ENCODE results near the gene KRT82.

The KRT82 gene

DNA sequence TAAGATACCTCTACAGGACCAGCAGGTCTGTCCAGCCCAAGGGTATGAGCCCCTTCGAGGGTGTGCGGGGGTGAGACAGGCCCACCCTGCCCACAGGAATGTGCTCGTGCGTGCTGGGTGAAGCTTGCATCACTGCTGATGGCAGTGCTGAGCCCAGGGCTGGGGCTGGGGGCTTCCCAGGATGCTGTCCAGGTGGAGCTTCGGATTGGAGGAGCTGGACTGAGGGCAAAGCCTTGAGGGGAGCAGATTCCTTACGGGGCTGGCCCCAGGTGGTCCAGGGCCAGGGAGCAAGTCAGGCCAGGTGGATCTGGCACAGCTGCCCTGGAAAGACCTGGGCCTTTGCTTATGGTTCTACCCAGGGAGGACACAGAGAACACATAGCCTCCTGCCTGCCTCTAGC lies 36.3 kb downstream of the KRT82 start:
- H3K9me3 ChIP-seq (ENCODE audit: control insufficient read depth, low read length): no peaks in the 10 kb centered on the region
- H3K9ac ChIP-seq (ENCODE audit: low read length): no peak overlapping the region

GRCh38 chr12:52369211-52369610 lies 36.9 kb downstream of the KRT82 start:
- Histone ChIP-seq H3K9me3 (ENCODE audit: control insufficient read depth, low read length) (no peaks in the 10 kb centered on the region), H3K9ac (ENCODE audit: low read length) (no peak overlapping the region), H3K4me1 (ENCODE audit: control insufficient read depth, insufficient read depth, low read length) (peaks cover 5% of the 10 kb centered on the region), H3K27me3 (ENCODE audit: control insufficient read depth, insufficient read depth, low read length) (no peaks in the 10 kb centered on the region), H3K36me3 (ENCODE audit: control insufficient read depth, insufficient read depth, low read length) (no peaks in the 10 kb centered on the region), H3K4me3 (ENCODE audit: low read length) (no peak overlapping the region)

More for the DNA sequence above, 36.3 kb downstream of the KRT82 start:
- Histone ChIP-seq H3K4me3 (ENCODE audit: low read length) (no peak overlapping the region), H3K4me1 (ENCODE audit: control insufficient read depth, insufficient read depth, low read length) (peaks cover 5% of the 10 kb centered on the region), H3K36me3 (ENCODE audit: control insufficient read depth, insufficient read depth, low read length) (no peaks in the 10 kb centered on the region), H3K27me3 (ENCODE audit: control insufficient read depth, insufficient read depth, low read length) (no peaks in the 10 kb centered on the region)

DNA sequence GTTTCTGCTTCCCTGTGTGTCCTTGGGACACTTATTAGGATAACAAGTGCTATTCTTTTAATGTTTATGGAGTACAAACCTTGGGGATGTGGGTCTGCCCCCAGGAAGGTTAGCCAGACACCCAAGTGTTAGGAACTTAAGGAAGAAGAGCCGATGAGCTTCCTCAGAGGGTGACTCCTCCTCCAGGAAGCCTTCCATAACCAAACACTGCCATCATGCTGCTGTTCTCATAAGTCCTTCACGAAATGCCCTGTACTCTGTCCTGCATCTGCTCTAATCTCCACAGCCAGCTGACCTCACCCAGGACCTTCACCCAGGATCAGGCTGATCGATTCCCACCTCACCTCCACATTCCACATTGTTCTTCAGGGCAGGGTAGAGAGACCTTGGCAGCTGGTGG lies 37.6 kb downstream of the KRT82 start:
- Histone ChIP-seq H3K9me3 (ENCODE audit: control insufficient read depth, low read length) (no peaks in the 10 kb centered on the region), H3K9ac (ENCODE audit: low read length) (no peak overlapping the region), H3K27me3 (ENCODE audit: control insufficient read depth, insufficient read depth, low read length) (no peaks in the 10 kb centered on the region), H3K4me3 (ENCODE audit: low read length) (no peak overlapping the region), H3K4me1 (ENCODE audit: control insufficient read depth, insufficient read depth, low read length) (peaks cover 5% of the 10 kb centered on the region), H3K36me3 (ENCODE audit: control insufficient read depth, insufficient read depth, low read length) (no peaks in the 10 kb centered on the region)

DNA sequence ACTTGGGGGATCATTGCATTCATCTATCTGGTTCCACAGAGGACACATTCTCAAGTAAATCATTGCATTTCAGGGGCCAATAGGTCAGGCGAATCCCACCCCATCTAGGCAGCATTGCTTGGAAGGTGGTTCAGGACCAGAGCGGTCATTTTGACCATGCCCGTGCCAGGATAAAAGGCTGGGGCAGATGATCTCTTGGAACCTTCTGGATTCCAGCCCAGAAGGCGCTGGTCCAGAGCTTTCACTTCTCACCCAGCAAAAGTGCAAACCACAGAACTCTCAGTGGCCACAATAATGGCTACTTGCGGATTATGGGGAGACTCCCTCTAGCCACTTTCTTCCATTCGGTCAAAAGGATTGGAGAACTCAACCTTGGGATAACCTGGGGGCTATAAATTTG lies 38.3 kb downstream of the KRT82 start:
- Histone ChIP-seq H3K4me1 (ENCODE audit: control insufficient read depth, insufficient read depth, low read length) (peaks cover 5% of the 10 kb centered on the region), H3K9me3 (ENCODE audit: control insufficient read depth, low read length) (no peaks in the 10 kb centered on the region), H3K36me3 (ENCODE audit: control insufficient read depth, insufficient read depth, low read length) (no peaks in the 10 kb centered on the region), H3K27me3 (ENCODE audit: control insufficient read depth, insufficient read depth, low read length) (no peaks in the 10 kb centered on the region), H3K4me3 (ENCODE audit: low read length) (no peak overlapping the region), H3K9ac (ENCODE audit: low read length) (no peak overlapping the region)

GRCh38 chr12:52366738-52367485 lies 39.2 kb downstream of the KRT82 start, which contains the start of gene KRT85:
TSS of gene KRT85 (minus strand) at chr12:52367481. CDS start at chr12:52367405, 76 bp downstream.
- Histone ChIP-seq H3K27me3 (ENCODE audit: control insufficient read depth, insufficient read depth, low read length) (no peaks in the 10 kb centered on the region), H3K4me1 (ENCODE audit: control insufficient read depth, insufficient read depth, low read length) (peaks cover 5% of the 10 kb centered on the region), H3K4me3 (ENCODE audit: low read length) (no peak within 1 kb of the TSS), H3K9ac (ENCODE audit: low read length) (no peak within 1 kb of the TSS), H3K9me3 (ENCODE audit: control insufficient read depth, low read length) (no peaks in the 10 kb centered on the region), H3K36me3 (ENCODE audit: control insufficient read depth, insufficient read depth, low read length) (no peaks in the 10 kb centered on the region)

- Histone ChIP-seq H3K9ac (ENCODE audit: low read length) (no peak overlapping the region), H3K4me1 (ENCODE audit: control insufficient read depth, insufficient read depth, low read length) (peaks cover 8% of the 10 kb centered on the region), H3K4me3 (ENCODE audit: low read length) (no peak overlapping the region), H3K27me3 (ENCODE audit: control insufficient read depth, insufficient read depth, low read length) (no peaks in the 10 kb centered on the region), H3K36me3 (ENCODE audit: control insufficient read depth, insufficient read depth, low read length) (no peaks in the 10 kb centered on the region), H3K9me3 (ENCODE audit: control insufficient read depth, low read length) (no peaks in the 10 kb centered on the region)
These were observed 41.1 kb downstream of the KRT82 start for GRCh38 chr12:52364901-52365489.

DNA sequence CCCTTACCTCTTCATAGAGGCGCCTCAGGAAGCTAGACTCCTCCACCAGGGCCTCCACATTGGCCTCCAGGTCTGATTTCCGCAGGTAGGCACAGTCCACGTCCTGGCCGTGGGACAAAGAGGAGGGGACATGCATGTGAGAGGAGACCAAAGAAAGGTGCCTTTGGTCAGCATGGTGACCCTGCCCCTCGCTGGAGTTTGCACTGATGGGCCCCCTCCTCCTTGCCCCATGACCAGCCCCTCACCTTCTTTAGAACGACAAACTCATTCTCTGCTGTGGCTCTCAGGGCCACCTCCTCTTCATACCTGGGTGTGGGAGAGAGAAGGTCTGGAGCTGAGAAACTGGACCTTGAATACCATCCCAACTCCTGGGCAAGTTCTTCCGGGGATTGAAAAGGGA lies 42.1 kb downstream of the KRT82 start:
- H3K27me3 ChIP-seq (ENCODE audit: control insufficient read depth, insufficient read depth, low read length): no peaks in the 10 kb centered on the region
- H3K9ac ChIP-seq (ENCODE audit: low read length): no peak overlapping the region
- peaks cover 10% of the 10 kb centered on the region for H3K4me1 ChIP-seq (ENCODE audit: control insufficient read depth, insufficient read depth, low read length)
- no peaks in the 10 kb centered on the region for H3K9me3 ChIP-seq (ENCODE audit: control insufficient read depth, low read length)
- no peak overlapping the region for H3K4me3 ChIP-seq (ENCODE audit: low read length)
- H3K36me3 ChIP-seq (ENCODE audit: control insufficient read depth, insufficient read depth, low read length): no peaks in the 10 kb centered on the region

- Histone ChIP-seq H3K9me3 (ENCODE audit: control insufficient read depth, low read length) (no peaks in the 10 kb centered on the region), H3K27me3 (ENCODE audit: control insufficient read depth, insufficient read depth, low read length) (no peaks in the 10 kb centered on the region), H3K9ac (ENCODE audit: low read length) (no peak overlapping the region), H3K36me3 (ENCODE audit: control insufficient read depth, insufficient read depth, low read length) (no peaks in the 10 kb centered on the region), H3K4me3 (ENCODE audit: low read length) (no peak overlapping the region), H3K4me1 (ENCODE audit: control insufficient read depth, insufficient read depth, low read length) (peaks cover 10% of the 10 kb centered on the region)
These were observed 42.9 kb downstream of the KRT82 start for GRCh38 chr12:52363111-52363679.

- H3K9me3 ChIP-seq (ENCODE audit: control insufficient read depth, low read length): no peaks in the 10 kb centered on the region
- peaks cover 10% of the 10 kb centered on the region for H3K4me1 ChIP-seq (ENCODE audit: control insufficient read depth, insufficient read depth, low read length)
- no peaks in the 10 kb centered on the region for H3K27me3 ChIP-seq (ENCODE audit: control insufficient read depth, insufficient read depth, low read length)
- H3K9ac ChIP-seq (ENCODE audit: low read length): no peak overlapping the region
- H3K4me3 ChIP-seq (ENCODE audit: low read length): no peak overlapping the region
- H3K36me3 ChIP-seq (ENCODE audit: control insufficient read depth, insufficient read depth, low read length): no peaks in the 10 kb centered on the region
These were observed 43.9 kb downstream of the KRT82 start for GRCh38 chr12:52362118-52362726.

GRCh38 chr12:52361553-52361952 lies 44.6 kb downstream of the KRT82 start:
- no peaks in the 10 kb centered on the region for H3K36me3 ChIP-seq (ENCODE audit: control insufficient read depth, insufficient read depth, low read length)
- no peak overlapping the region for H3K9ac ChIP-seq (ENCODE audit: low read length)
- H3K9me3 ChIP-seq (ENCODE audit: control insufficient read depth, low read length): no peaks in the 10 kb centered on the region
- H3K4me3 ChIP-seq (ENCODE audit: low read length): no peak overlapping the region
- H3K4me1 ChIP-seq (ENCODE audit: control insufficient read depth, insufficient read depth, low read length): peaks cover 10% of the 10 kb centered on the region
- H3K27me3 ChIP-seq (ENCODE audit: control insufficient read depth, insufficient read depth, low read length): no peaks in the 10 kb centered on the region

- Histone ChIP-seq H3K9me3 (ENCODE audit: control insufficient read depth, low read length) (no peaks in the 10 kb centered on the region), H3K36me3 (ENCODE audit: control insufficient read depth, insufficient read depth, low read length) (no peaks in the 10 kb centered on the region), H3K9ac (ENCODE audit: low read length) (no peak overlapping the region), H3K27me3 (ENCODE audit: control insufficient read depth, insufficient read depth, low read length) (no peaks in the 10 kb centered on the region), H3K4me3 (ENCODE audit: low read length) (no peak overlapping the region), H3K4me1 (ENCODE audit: control insufficient read depth, insufficient read depth, low read length) (peaks cover 10% of the 10 kb centered on the region)
These were observed 45.4 kb downstream of the KRT82 start for GRCh38 chr12:52360663-52361271.
